ENCODE results near the gene ARHGAP25.
A peak's percentile ranks its signal among the peaks of the same experiment; 100 is the strongest.
"Not testable (repeated sequence)": the region's sequence is repeated elsewhere in the genome, so short reads cannot be mapped to it uniquely, and the experiment has no call there.

ARHGAP25 gene

GRCh38 chr2:68796295-68796905, 61.8 kb downstream of the ARHGAP25 start:
- no peak for DNase-seq (ENCODE audit: low read depth in 2 of 2)

DNA sequence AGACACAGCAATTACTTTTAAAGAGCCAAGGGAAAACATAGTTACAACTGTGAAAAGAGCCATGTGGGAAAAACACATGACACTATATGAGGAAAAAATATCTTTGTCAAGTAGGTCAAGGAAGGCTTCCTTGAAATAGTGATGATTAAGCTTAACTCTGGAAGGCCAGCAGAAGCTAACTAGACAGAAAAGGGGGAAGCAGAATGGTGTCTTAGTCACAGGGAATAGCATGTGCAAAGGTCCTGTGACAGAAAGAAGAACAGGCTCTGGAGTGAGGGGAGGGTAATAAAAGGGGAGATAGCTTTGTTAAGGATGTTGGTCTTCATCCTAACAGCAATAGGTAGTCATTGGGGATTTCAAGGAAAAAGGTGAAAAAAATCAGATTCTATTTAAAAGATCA, 64.0 kb downstream of the ARHGAP25 start:
- no peak for DNase-seq (ENCODE audit: low read depth in 2 of 2)

- no peak for DNase-seq (ENCODE audit: low read depth in 2 of 2)
Measured at GRCh38 chr2:68799140-68800026, 64.8 kb downstream of the ARHGAP25 start.

DNA sequence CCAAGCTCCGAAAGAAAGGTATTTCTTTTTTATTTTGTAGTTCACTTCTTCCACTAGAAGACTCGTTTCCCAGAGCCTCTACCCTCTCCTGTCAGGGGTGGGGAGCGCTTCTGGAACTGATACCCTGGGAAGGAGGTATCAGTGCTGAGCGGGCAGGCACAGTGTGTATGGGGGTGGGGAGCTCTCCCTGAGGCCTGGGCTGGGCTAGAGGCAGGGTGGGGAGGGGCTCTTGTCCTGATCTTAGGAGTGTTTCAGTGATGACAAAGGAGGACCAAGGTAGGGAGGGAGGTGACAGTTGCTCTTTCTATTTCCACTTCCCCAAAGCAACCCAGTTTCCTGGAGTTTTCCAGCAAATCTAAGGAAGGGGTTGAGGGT, 65.4 kb downstream of the ARHGAP25 start:
- no peak for DNase-seq (ENCODE audit: low read depth in 2 of 2)

DNA sequence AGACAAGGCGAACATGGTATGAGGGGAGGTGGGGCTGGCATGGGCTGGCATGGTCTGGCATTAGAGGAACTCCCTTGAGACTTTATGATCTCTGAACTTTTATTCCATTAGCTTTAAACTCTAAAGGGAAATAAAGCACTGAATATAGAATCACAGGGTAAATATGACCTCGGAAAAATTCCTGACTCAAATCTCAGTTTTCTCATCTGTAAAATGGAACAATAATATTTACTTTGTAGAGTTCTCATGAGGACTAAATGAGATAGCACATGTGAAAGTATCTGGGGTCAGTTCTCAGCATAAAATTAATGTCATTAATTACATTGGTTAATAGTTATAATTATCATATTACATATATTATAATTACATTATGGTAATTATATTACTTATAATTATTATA, 65.9 kb downstream of the ARHGAP25 start:
- DNase-seq (ENCODE audit: low read depth in 2 of 2): no peak

DNA sequence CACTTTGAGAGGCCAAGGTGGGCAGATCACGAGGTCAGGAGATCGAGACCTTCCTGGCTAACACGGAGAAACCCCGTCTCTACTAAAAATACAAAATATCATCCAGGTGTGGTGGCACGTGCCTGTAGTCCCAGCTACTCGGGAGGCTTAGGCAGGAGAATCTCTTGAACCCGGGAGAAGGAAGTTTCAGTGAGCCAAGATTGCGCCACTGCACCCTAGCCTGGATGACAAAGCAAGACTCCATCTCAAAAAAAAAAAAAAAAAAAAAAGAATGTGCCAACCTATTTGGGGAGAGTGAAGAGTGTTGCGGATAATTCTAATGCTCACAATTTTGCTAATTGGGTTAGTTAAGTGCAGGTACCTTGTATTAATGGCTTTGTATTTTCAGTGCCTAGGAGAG, 67.5 kb downstream of the ARHGAP25 start:
- not testable (repeated sequence) for DNase-seq (ENCODE audit: low read depth in 2 of 2)

- no peak for DNase-seq (ENCODE audit: low read depth in 2 of 2)
Measured at GRCh38 chr2:68805025-68805424, 70.4 kb downstream of the ARHGAP25 start.

DNA sequence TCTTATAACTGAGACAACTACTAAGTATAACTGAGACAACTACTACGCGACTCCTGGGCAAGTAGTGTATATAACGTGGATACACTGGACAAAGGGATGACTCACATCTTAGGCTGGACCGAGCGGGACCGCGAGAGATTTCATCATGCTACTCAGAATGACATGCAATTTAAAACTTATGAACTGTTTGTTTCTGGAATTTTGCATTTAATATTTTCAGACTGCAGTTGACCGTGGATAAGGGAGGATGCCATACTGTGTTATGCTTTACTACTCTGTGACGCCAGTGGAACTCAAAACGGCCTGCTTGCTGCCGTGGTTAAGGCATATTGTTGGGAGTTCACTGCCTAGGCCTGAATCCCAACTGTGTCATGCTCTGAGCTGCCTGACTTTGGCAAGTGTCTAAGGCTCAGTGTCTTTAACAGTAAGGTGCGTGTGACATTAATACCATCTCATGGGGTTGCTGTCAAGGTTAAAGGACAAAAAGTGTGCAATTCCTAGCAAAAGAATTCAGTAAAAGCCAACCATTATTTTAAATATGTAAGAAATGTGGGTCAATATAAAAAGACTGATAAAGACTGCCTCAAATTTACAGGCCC, 72.0 kb downstream of the ARHGAP25 start:
- DNase-seq (ENCODE audit: low read depth in 2 of 2): no peak

GRCh38 chr2:68807821-68808266, 73.2 kb downstream of the ARHGAP25 start:
- no peak for DNase-seq (ENCODE audit: low read depth in 2 of 2)

DNA sequence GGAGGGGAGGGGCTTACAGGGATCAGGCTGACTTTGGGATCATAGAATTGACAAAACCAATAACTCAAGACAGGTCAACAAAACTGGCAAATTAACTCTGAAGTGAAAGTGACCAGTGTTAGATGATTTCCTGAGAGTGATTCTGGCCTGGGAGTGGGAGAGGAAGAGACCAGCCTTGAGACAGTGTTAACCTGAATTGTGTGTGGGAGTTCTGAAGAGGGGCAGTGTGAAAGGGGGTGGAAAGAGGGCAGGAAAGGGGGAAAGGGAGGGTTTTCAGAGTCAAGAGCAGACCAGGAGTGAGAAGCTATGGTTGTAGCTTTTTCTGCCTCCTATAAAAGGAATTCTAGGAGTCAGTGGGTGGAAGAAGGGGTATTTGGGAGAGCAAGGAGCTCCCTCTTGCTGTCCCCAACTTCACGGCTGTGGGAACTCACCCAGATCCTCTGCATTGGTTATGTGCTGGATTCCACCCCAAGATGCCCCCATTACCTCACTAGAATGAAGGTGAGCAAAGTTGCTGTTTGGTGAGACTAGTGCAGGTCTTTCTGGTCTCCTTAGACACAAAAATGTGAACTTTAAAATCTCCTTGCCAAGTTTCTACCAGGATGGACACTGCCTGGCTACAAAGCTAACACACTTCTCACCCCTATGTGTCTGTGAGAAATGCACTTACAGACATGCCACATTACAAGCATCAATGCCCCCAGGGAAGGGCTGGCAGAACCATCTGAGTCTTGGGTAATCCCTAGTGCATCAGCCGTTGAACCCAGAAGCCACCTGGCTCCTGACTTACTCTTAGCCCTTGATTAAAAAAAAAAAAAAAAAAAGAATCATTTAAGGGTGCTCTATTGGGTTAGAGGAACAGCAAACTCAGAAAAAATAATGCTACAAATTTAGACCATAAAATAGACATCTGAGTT, 75.0 kb downstream of the ARHGAP25 start:
- no peak for DNase-seq (ENCODE audit: low read depth in 2 of 2)

DNA sequence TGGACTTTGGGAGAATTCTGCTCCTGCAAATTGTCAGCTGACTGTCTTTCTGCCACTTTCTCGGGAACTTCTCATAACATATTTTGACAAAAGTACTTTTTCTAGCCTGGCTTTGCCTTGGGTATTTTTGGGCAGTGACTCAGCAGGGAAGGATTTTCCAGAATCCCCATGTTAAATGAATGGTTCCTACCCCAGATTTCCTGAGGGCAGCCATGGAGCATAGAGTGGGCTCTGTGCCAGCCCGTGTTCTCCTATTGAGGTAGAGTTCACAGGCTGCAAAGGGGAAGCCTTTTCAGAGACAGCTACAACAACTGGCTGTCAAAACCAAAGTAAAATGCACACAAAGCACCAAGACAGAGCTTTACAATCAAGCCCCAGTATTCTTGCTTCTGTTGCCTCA, 76.8 kb downstream of the ARHGAP25 start:
- no peak for DNase-seq (ENCODE audit: low read depth in 2 of 2)

DNA sequence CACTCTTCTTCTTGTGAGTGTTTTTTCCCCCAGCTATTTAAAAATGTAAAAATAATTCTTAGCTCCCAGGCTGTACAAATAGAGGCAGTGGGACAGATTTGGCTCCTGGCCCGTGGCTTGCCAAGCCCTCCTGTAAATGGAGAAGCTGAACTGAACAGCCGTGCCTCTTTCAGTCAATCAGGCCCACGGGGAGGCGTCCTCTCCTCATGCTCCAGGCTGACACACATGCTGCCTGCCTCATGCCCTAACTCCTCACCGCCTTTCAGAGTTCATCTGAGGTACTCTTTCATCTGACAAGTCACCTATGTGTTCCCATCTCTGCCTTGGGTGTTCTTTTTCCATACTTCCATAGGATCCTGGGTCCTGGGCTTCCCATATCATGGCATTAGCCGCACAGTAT, 77.6 kb downstream of the ARHGAP25 start:
- DNase-seq (ENCODE audit: low read depth in 2 of 2): no peak

- DNase-seq (ENCODE audit: low read depth in 2 of 2): no peak
Measured at GRCh38 chr2:68813596-68813995, 79.0 kb downstream of the ARHGAP25 start.

DNA sequence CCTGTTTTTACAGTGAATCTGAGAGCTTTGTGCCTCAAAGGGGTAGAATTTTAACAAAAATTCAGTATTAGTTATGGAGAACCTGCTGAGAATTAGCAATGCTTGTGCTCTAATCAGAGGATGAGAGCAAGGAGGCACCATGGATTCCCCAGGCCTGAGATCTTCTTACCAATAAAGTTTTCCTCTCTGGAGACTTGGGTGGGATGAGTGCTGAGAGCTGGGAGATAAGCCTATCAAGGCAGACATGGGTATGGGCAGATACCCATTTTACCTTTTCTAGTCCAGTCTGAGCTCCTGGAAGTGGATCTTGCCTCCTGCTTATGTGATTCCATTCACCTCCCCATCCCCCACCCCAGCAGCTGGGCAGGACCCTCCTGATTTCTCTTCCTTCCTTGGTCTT, 82.7 kb downstream of the ARHGAP25 start:
- no peak for DNase-seq (ENCODE audit: low read depth in 2 of 2)

- no peak for DNase-seq (ENCODE audit: low read depth in 2 of 2)
Measured at GRCh38 chr2:68819556-68819955, 84.9 kb downstream of the ARHGAP25 start.

GRCh38 chr2:68822207-68822872, 87.7 kb downstream of the ARHGAP25 start:
- DNase-seq (ENCODE audit: low read depth in 2 of 2): no peak

DNA sequence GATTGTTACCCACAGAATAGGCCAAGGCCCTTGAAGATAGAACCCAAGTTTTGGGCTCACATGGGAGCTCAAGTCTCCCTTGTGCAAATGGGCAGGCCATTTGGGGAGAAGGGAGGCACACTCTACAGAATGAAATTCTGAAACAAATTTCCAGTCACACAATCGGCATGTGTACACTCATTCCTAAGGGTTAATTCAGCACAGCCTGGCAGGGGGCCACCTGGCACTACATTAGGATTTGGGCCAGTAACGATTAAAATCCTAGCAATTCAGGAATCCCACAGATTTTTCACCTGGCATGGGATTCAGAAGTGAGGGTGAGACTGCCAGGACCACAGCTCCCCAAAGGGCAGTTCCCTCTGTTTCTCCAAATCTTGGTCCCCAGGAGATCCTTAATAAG, 90.2 kb downstream of the ARHGAP25 start:
- DNase-seq (ENCODE audit: low read depth in 2 of 2): no peak

- DNase-seq (ENCODE audit: low read depth in 2 of 2): no peak
Measured at GRCh38 chr2:68825866-68826265, 91.3 kb downstream of the ARHGAP25 start.

GRCh38 chr2:68827666-68828065, 93.1 kb downstream of the ARHGAP25 start:
- DNase-seq (ENCODE audit: low read depth in 2 of 2): no peak

GRCh38 chr2:68828887-68829708, 94.5 kb downstream of the ARHGAP25 start:
- peak; percentile 16 to 17 for DNase-seq (ENCODE audit: low read depth in 2 of 2)

All from stimulated activated CD8-positive, alpha-beta memory T cell treated with anti-CD3 and anti-CD28 coated beads, Interleukin-2, amount 100 ng/mL, for 48 hours (primary cell).